IMR-90 (cell line): ENCODE data around the gene EPAS1. TPM values are rescaled to one million over a fixed set of nuclear protein-coding genes. Genes with fewer than 3 reads are reported as not detected.

Source experiments
- ATAC-seq: fragments of 200-7000 bp; cut with Tn5 transposase; 2 replicates; pipeline ENCODE4 v1.9.1; 2020; ENCODE audit warnings: low read depth, mild to moderate bottlenecking, moderate library complexity
- BruUV-seq: library from RNA; stranded (reverse); fragments of 400-500 nt; replicated peaks from 2 replicates; lab custom pipeline; 2021; lab: Mats Ljungman, UMichigan
- CTCF ChIA-PET: fragments of 300-600 bp; formaldehyde crosslinking; extraction: SDS; loops from one replicate; lab custom pipeline; 2021; ENCODE audit warnings: antibody characterized with exemption; lab: Yijun Ruan, JAX
- POLR2A ChIA-PET: fragments of 300-600 bp; sonication (Branson Sonifier 250); formaldehyde crosslinking; loops from one replicate; lab custom pipeline; 2022; ENCODE audit warnings: antibody characterized with exemption; ENCODE audit not compliant: unreplicated experiment; lab: Charles Lee
- DNase-seq: peaks from one replicate; pipeline ENCODE4 v3.0.0; 2013
- H2AFZ ChIP-seq: replicated peaks from 2 replicates; pipeline ENCODE3; 2013; ENCODE audit warnings: low read length, mild to moderate bottlenecking; ENCODE audit not compliant: poor library complexity
- H2AK5ac ChIP-seq: 2 replicates; pipeline ENCODE4 v1.6.1; 2013; ENCODE audit warnings: low read depth, low read length, inconsistent platforms
- H2AK9ac ChIP-seq: replicated peaks from 2 replicates; pipeline ENCODE3; 2013; ENCODE audit warnings: mild to moderate bottlenecking, low read depth, low read length, moderate library complexity; ENCODE audit not compliant: poor library complexity
- H2BK120ac ChIP-seq: 2 replicates; pipeline ENCODE4 v1.6.1; 2013; ENCODE audit warnings: low read depth, low read length, inconsistent platforms
- H2BK15ac ChIP-seq: 3 replicates; pipeline ENCODE4 v1.6.1; 2013; ENCODE audit warnings: low read depth, low read length, inconsistent platforms
- H2BK20ac ChIP-seq: 2 replicates; pipeline ENCODE4 v1.6.1; 2013; ENCODE audit warnings: low read depth, mild to moderate bottlenecking, inconsistent platforms, low read length, moderate library complexity
- H2BK5ac ChIP-seq: 2 replicates; pipeline ENCODE4 v1.6.1; 2013; ENCODE audit warnings: mild to moderate bottlenecking, low read depth, low read length, inconsistent platforms; ENCODE audit not compliant: poor library complexity, severe bottlenecking
- H3K14ac ChIP-seq: replicated peaks from 2 replicates; pipeline ENCODE4 v1.6.1; 2013; ENCODE audit warnings: low read depth, low read length, inconsistent platforms
- H3K18ac ChIP-seq: 2 replicates; pipeline ENCODE4 v1.6.1; 2013; ENCODE audit warnings: low read depth, low read length, control low read depth
- H3K23ac ChIP-seq: 2 replicates; pipeline ENCODE4 v1.6.1; 2013; ENCODE audit warnings: low read depth, low read length, inconsistent platforms
- H3K27ac ChIP-seq: 2 replicates; pipeline ENCODE4 v1.5.1; 2013; ENCODE audit warnings: mild to moderate bottlenecking, control low read depth, low read length; ENCODE audit not compliant: insufficient read depth
- H3K27me3 ChIP-seq: 2 replicates; pipeline ENCODE4 v1.6.1; 2013; ENCODE audit warnings: low read length; ENCODE audit not compliant: control insufficient read depth, insufficient read depth
- H3K36me3 ChIP-seq: 2 replicates; pipeline ENCODE4 v1.6.1; 2013; ENCODE audit warnings: low read length, mixed read lengths; ENCODE audit not compliant: control insufficient read depth, insufficient read depth
- H3K4ac ChIP-seq: 2 replicates; pipeline ENCODE4 v1.6.1; 2013; ENCODE audit warnings: low read depth, low read length, inconsistent platforms
- H3K4me1 ChIP-seq: 2 replicates; pipeline ENCODE4 v1.6.1; 2013; ENCODE audit warnings: low read length, mixed read lengths; ENCODE audit not compliant: control insufficient read depth, insufficient read depth
- H3K4me2 ChIP-seq: 2 replicates; pipeline ENCODE4 v1.6.1; 2013; ENCODE audit warnings: low read depth, mild to moderate bottlenecking, control low read depth, low read length, moderate library complexity
- H3K4me3 ChIP-seq: 2 replicates; pipeline ENCODE4 v1.5.1; 2013; ENCODE audit warnings: low read depth, mild to moderate bottlenecking, control low read depth, low read length, moderate library complexity; ENCODE audit not compliant: insufficient read depth
- H3K56ac ChIP-seq: 2 replicates; pipeline ENCODE4 v1.6.1; 2013; ENCODE audit warnings: low read length, inconsistent platforms; ENCODE audit not compliant: insufficient read depth; ENCODE audit errors: extremely low read depth
- H3K79me1 ChIP-seq, 2 experiments: 2 replicates each; pipeline ENCODE4 v1.6.1; 2013; ENCODE audit warnings: low read length in 2 of 2, inconsistent platforms in 1 of 2, low read depth in 1 of 2
- H3K9ac ChIP-seq: 2 replicates; pipeline ENCODE4 v1.6.1; 2013; ENCODE audit warnings: low read depth, low read length, control low read depth
- H3K9me1 ChIP-seq: 2 replicates; pipeline ENCODE4 v1.6.1; 2013; ENCODE audit warnings: low read length, inconsistent platforms; ENCODE audit not compliant: insufficient read depth
- H3K9me3 ChIP-seq: 2 replicates; pipeline ENCODE4 v1.6.1; 2013; ENCODE audit warnings: low read length; ENCODE audit not compliant: control insufficient read depth, insufficient read depth
- H4K20me1 ChIP-seq: 2 replicates; pipeline ENCODE4 v1.6.1; 2013; ENCODE audit warnings: low read length, inconsistent platforms; ENCODE audit not compliant: insufficient read depth
- H4K5ac ChIP-seq: 2 replicates; pipeline ENCODE4 v1.6.1; 2013; ENCODE audit warnings: mild to moderate bottlenecking, low read depth, low read length, control low read depth
- H4K8ac ChIP-seq, 2 experiments: 2 replicates each; pipeline ENCODE4 v1.6.1; 2013; ENCODE audit warnings: low read depth in 2 of 2, low read length in 2 of 2, control low read depth in 1 of 2, inconsistent platforms in 1 of 2
- H4K91ac ChIP-seq: 2 replicates; pipeline ENCODE4 v1.6.1; 2013; ENCODE audit warnings: low read depth, low read length, inconsistent platforms; ENCODE audit not compliant: insufficient read depth
- MAFK ChIP-seq: IDR thresholded peaks from 2 replicates; pipeline ENCODE4 v1.6.1; 2012; ENCODE audit warnings: low read depth, low read length, improper control_type of control experiment
- MAZ ChIP-seq: IDR thresholded peaks from 2 replicates; pipeline ENCODE4 v1.6.1; 2012; ENCODE audit warnings: low read depth, mild to moderate bottlenecking, low read length, improper control_type of control experiment, moderate library complexity, borderline replicate concordance
- RAD21 ChIP-seq: IDR thresholded peaks from 2 replicates; pipeline ENCODE4 v1.6.1; 2012; ENCODE audit warnings: low read length, improper control_type of control experiment
- USF2 ChIP-seq: fragments of 150-350 bp; IDR thresholded peaks from 2 replicates; pipeline ENCODE4 v1.6.1; 2017; ENCODE audit warnings: mild to moderate bottlenecking, antibody characterized with exemption, low read length, low read depth
- WGBS, 2 experiments: methylation state at CpG; one replicate each; pipeline versions ENCODE4 v1.1.5 to v1.1.7; 2013; ENCODE audit warnings: missing lambda C conversion rate in 2 of 2; ENCODE audit not compliant: insufficient read length in 1 of 2; ENCODE audit errors: extremely low coverage in 2 of 2; 5-methylcytosine and 5-hydroxymethylcytosine counted together
- dilution Hi-C: fragments of 300-500 bp; cut with HindIII; formaldehyde crosslinking; loops from one replicate; pipeline ENCODE4 v1.14.3; 2018; ENCODE audit warnings: low sequenced_read_pairs; ENCODE audit not compliant: unreplicated experiment
- in situ Hi-C: fragments of 300-500 bp; cut with MboI; formaldehyde crosslinking; loops from 3 replicates; pipeline ENCODE4 v1.14.3; 2019; ENCODE audit warnings: low sequenced_read_pairs, inconsistent platforms, mixed read lengths
- intact Hi-C: fragments of 100-400 bp; cut with micrococcal nuclease; formaldehyde crosslinking; loops from 2 replicates; pipeline ENCODE4 v1.10.0; 2022
- polyA plus RNA-seq, 3 experiments: library from polyadenylated mRNA; depleted of rRNA; stranded (reverse); fragments of >200 nt; gene quantifications; 2 replicates each; pipeline ENCODE4 v1.2.3, GENCODE V29; 2012; ENCODE audit warnings: low replicate concordance in 1 of 3
- total RNA-seq: library from RNA; depleted of rRNA; stranded (reverse); fragments of >200 nt; gene quantifications from 2 replicates; pipeline ENCODE4 v1.2.3, GENCODE V29; 2012

The EPAS1 gene
- total and polyA plus RNA-seq, 2 of the 4 experiments (the other 2 are of a cell fraction): 40.7 to 120 TPM

DNA sequence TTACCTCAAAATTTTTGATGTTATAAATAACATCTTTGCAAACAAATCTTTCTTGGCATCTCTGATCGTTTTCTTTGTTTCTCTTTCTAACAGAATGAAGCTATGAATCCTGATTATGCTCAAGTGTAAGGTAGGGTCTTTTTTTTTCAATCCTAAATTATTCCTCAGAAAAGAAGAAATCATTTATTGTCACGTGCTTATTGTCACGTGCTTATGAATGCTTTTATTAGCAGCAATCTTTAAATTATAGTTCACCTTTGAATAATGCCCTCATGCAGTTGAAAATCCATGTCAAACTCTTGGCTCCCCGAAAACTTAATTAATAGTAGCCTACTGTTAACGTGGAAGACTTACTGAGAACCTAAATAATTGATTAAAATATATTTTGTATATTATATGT lies 39.2 kb upstream of the EPAS1 start:
- Histone ChIP-seq H3K56ac (no peak overlapping the region), H3K4me1 (peaks cover 5% of the 10 kb centered on the region; the same call in 1 of the 2 replicates), H3K36me3 (no peaks in the 10 kb centered on the region), H2AFZ (no peak overlapping the region), H4K20me1 (no peaks in the 10 kb centered on the region), H3K9ac (no peak overlapping the region), H2BK5ac (no peak overlapping the region), H3K4me3 (no peak overlapping the region), H3K79me1 (no peaks in the 10 kb centered on the region), H2AK5ac (no peak overlapping the region), H4K91ac (no peak overlapping the region), H2AK9ac (no peak overlapping the region), H4K5ac (no peak overlapping the region), H3K18ac (no peak overlapping the region), H3K27ac (no peak overlapping the region), H2BK15ac (no peak overlapping the region), H3K9me3 (peaks cover 2% of the 10 kb centered on the region; the same call in 1 of the 2 replicates), H2BK20ac (no peak overlapping the region), H4K8ac (no peak overlapping the region), H3K14ac (no peak overlapping the region), H3K9me1 (no peaks in the 10 kb centered on the region), H3K27me3 (peaks cover 15% of the 10 kb centered on the region), H2BK120ac (no peak overlapping the region), H3K4ac (no peak overlapping the region), H3K4me2 (no peak overlapping the region), H3K23ac (no peak overlapping the region)
- intact Hi-C loops (no loop called here), in situ Hi-C loops (no loop called here), dilution Hi-C loops (no loop called here)
- DNase-seq (no peak), ATAC-seq (no peak)
- WGBS, 2 experiments: no CpG with 5 or more reads among the region's 5 CpGs
- ChIA-PET POLR2A (no interaction called here), CTCF (no interaction called here)
- TF ChIP-seq RAD21 (no peak), MAZ (no peak), MAFK (no peak), USF2 (no peak)
- no TSS peak for BruUV-seq
